ENCODE measurements around the gene MT1H.

- TF ChIP-seq EP300 (IDR thresholded peaks at IDR 0.05) (no peak), POLR2A (IDR thresholded peaks at IDR 0.05) (no peak)
Observed at GRCh38 chr16:56643080-56643778, 26.4 kb upstream of the MT1H start.

All from suprapubic skin (tissue), 2 donors.